ENCODE data around the gene SGO2. TPM values are rescaled to one million over a fixed set of nuclear protein-coding genes. Genes with fewer than 3 reads are reported as not detected.

SGO2 gene
- total RNA-seq, 1 donor from 2014 or later, result 19.9 TPM

DNA sequence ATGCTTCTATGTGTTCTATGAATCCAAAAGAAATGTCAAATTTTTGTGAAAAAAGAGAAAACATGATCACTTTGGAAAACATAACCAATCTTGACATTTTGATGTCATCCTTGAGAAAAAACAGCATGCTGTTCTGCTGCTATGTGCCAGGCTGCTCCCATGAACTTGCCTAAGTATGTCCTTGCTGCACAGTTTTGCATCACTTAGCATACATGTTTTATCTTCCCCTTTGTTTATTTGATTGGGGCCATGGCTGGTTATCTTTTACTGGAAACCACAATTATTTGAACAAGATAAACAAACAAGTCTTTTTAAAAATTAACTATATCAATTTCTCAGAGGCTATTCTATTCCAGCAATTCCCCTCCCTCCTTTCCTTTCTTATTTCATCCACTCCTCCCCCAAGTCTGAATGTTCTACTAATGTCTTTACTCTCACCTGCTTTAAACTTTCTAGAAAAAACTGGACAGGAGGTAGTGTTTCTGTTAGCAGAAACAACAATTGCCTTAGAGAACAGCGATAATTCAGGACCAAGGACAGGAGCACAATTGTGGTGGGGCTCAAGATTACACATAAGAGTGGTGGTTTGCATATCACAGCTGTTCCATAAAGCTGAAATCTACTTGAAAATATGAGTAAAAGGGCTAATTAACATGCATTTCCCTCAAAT, 66.5 kb downstream of the SGO2 start:
- TF ChIP-seq CTCF (conservative IDR thresholded peaks at IDR 0.05), result no peak
- H3K4me3 Mint-ChIP-seq, result no peak overlapping the region
- H3K27me3 Mint-ChIP-seq, result peaks cover 40% of the 10 kb centered on the region
- no peaks in the 10 kb centered on the region for H3K4me1 Mint-ChIP-seq (ENCODE audit: unreplicated experiment)
- no peak overlapping the region for H3K27ac Mint-ChIP-seq
- DNase-seq (ENCODE audit: extremely low spot score, unreplicated experiment), result no peak
- no peaks in the 10 kb centered on the region for H3K36me3 Mint-ChIP-seq
- H3K9me3 Mint-ChIP-seq, result peaks cover 4% of the 10 kb centered on the region

DNA sequence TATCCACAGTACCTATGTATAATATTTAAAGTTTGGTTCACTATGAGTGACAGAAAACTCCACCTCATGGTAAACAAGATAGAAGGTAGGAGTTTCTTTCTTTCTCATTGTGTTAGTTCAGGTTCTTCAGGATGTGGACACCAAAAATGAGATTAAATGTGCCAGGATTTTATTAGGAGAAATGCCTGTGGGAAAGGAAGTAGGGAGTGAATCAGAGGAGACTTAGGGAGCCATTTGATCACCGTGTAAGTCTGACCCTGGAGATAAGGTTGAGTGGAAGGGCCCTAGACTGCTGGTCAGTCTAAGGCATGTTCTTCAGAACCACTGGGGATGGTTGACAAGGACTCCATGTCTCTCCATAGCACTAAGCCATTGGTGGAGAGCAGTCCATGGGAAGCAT, 67.9 kb downstream of the SGO2 start:
- no peak overlapping the region for H3K4me3 Mint-ChIP-seq
- H3K27me3 Mint-ChIP-seq, result peaks cover 31% of the 10 kb centered on the region
- H3K4me1 Mint-ChIP-seq (ENCODE audit: unreplicated experiment), result no peaks in the 10 kb centered on the region
- DNase-seq (ENCODE audit: extremely low spot score, unreplicated experiment), result no peak
- no peaks in the 10 kb centered on the region for H3K36me3 Mint-ChIP-seq
- TF ChIP-seq CTCF (conservative IDR thresholded peaks at IDR 0.05), result no peak
- peaks cover 4% of the 10 kb centered on the region for H3K9me3 Mint-ChIP-seq
- H3K27ac Mint-ChIP-seq, result no peak overlapping the region

GRCh38 chr2:200595913-200596312, 69.9 kb downstream of the SGO2 start:
- H3K4me1 Mint-ChIP-seq (ENCODE audit: unreplicated experiment), result peaks cover 9% of the 10 kb centered on the region
- no peaks in the 10 kb centered on the region for H3K36me3 Mint-ChIP-seq
- peaks cover 14% of the 10 kb centered on the region for H3K27me3 Mint-ChIP-seq
- TF ChIP-seq CTCF (conservative IDR thresholded peaks at IDR 0.05), result no peak
- no peak for DNase-seq (ENCODE audit: extremely low spot score, unreplicated experiment)
- H3K9me3 Mint-ChIP-seq, result peaks cover 4% of the 10 kb centered on the region
- H3K27ac Mint-ChIP-seq, result no peak overlapping the region
- H3K4me3 Mint-ChIP-seq, result no peak overlapping the region

- peaks cover 8% of the 10 kb centered on the region for H3K27me3 Mint-ChIP-seq
- peaks cover 11% of the 10 kb centered on the region for H3K4me1 Mint-ChIP-seq (ENCODE audit: unreplicated experiment)
- DNase-seq (ENCODE audit: extremely low spot score, unreplicated experiment), result no peak
- H3K36me3 Mint-ChIP-seq, result no peaks in the 10 kb centered on the region
- H3K4me3 Mint-ChIP-seq, result peak overlapping the region; percentile 51
- peaks cover 4% of the 10 kb centered on the region for H3K9me3 Mint-ChIP-seq
- TF ChIP-seq CTCF (conservative IDR thresholded peaks at IDR 0.05), result no peak
- peak overlapping the region; percentile 61 for H3K27ac Mint-ChIP-seq
Measured at GRCh38 chr2:200596774-200597570, 71.0 kb downstream of the SGO2 start.

DNA sequence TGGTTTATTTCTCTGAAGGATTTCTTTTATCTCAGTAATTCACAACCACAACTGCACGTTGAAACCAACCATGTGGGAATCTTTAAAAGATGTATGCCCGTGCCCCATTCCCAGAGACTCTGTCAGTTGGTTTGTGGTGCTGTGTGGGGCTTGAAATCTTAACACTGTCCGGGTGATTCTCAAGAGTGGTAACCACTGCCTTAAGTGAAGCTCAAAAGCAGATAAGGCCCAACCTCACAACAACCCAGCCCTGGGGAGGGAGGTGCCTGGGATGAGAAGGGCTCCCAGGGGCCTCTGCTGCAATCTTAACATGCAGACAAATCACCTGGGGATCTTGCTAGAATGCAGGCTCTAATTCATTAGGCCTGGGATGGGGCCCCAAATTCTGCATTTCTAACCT, 73.2 kb downstream of the SGO2 start:
- H3K27me3 Mint-ChIP-seq, result peaks cover 4% of the 10 kb centered on the region
- no peak overlapping the region for H3K27ac Mint-ChIP-seq
- TF ChIP-seq CTCF (conservative IDR thresholded peaks at IDR 0.05), result no peak
- no peak overlapping the region for H3K4me3 Mint-ChIP-seq
- H3K9me3 Mint-ChIP-seq, result peaks cover 4% of the 10 kb centered on the region
- H3K4me1 Mint-ChIP-seq (ENCODE audit: unreplicated experiment), result peaks cover 17% of the 10 kb centered on the region
- no peaks in the 10 kb centered on the region for H3K36me3 Mint-ChIP-seq
- DNase-seq (ENCODE audit: extremely low spot score, unreplicated experiment), result no peak
